WTC11 (cell line): Measurements from ENCODE around the gene SURF2.

Experiments used
- CREM ChIP-seq: sonication (generic); formaldehyde crosslinking; IDR thresholded peaks from 2 replicates; pipeline ENCODE4 v1.8.1; 2022; ENCODE audit warnings: mild to moderate bottlenecking, missing genetic modification reagents, moderate library complexity
- ETV6 ChIP-seq: sonication (generic); formaldehyde crosslinking; IDR thresholded peaks from 2 replicates; pipeline ENCODE4 v1.8.1; 2022; ENCODE audit warnings: mild to moderate bottlenecking, missing genetic modification reagents
- FOXJ3 ChIP-seq: sonication (generic); formaldehyde crosslinking; IDR thresholded peaks from 2 replicates; pipeline ENCODE4 v1.9.0; 2021; ENCODE audit warnings: missing genetic modification reagents, mild to moderate bottlenecking, borderline replicate concordance
- FOXP1 ChIP-seq: sonication (generic); formaldehyde crosslinking; IDR thresholded peaks from 2 replicates; pipeline ENCODE4 v1.8.0; 2022; ENCODE audit warnings: missing genetic modification reagents, mild to moderate bottlenecking, moderate library complexity, borderline replicate concordance
- NFE2L1 ChIP-seq: sonication (generic); formaldehyde crosslinking; IDR thresholded peaks from 2 replicates; pipeline ENCODE4 v1.8.1; 2023; ENCODE audit warnings: missing genetic modification reagents
- TF ChIP-seq, protein P1 (sequence below): fragments of 200-600 bp; IDR thresholded peaks from 2 replicates; pipeline ENCODE4 v1.8.0; 2022; ENCODE audit warnings: antibody characterized with exemption
- TF ChIP-seq, protein P2 (sequence below): sonication (generic); formaldehyde crosslinking; IDR thresholded peaks from 2 replicates; pipeline ENCODE4 v1.8.1; 2022; ENCODE audit warnings: mild to moderate bottlenecking, moderate library complexity, missing genetic modification reagents
- TF ChIP-seq, protein P3 (sequence below): sonication (generic); formaldehyde crosslinking; IDR thresholded peaks from 2 replicates; pipeline ENCODE4 v1.8.0; 2022; ENCODE audit warnings: mild to moderate bottlenecking, missing genetic modification reagents
- TF ChIP-seq, protein P4 (sequence below): sonication (generic); formaldehyde crosslinking; IDR thresholded peaks from 2 replicates; pipeline ENCODE4 v1.8.0; 2023; ENCODE audit warnings: missing genetic modification reagents, mild to moderate bottlenecking, borderline replicate concordance
- TF ChIP-seq, protein P5 (sequence below): sonication (generic); formaldehyde crosslinking; IDR thresholded peaks from 2 replicates; pipeline ENCODE4 v1.8.0; 2022; ENCODE audit warnings: missing genetic modification reagents
- TF ChIP-seq, protein P6 (sequence below): sonication (generic); formaldehyde crosslinking; conservative IDR thresholded peaks from 2 replicates; pipeline ENCODE4 v1.8.1; 2022; ENCODE audit warnings: mild to moderate bottlenecking, missing genetic modification reagents

DNA sequence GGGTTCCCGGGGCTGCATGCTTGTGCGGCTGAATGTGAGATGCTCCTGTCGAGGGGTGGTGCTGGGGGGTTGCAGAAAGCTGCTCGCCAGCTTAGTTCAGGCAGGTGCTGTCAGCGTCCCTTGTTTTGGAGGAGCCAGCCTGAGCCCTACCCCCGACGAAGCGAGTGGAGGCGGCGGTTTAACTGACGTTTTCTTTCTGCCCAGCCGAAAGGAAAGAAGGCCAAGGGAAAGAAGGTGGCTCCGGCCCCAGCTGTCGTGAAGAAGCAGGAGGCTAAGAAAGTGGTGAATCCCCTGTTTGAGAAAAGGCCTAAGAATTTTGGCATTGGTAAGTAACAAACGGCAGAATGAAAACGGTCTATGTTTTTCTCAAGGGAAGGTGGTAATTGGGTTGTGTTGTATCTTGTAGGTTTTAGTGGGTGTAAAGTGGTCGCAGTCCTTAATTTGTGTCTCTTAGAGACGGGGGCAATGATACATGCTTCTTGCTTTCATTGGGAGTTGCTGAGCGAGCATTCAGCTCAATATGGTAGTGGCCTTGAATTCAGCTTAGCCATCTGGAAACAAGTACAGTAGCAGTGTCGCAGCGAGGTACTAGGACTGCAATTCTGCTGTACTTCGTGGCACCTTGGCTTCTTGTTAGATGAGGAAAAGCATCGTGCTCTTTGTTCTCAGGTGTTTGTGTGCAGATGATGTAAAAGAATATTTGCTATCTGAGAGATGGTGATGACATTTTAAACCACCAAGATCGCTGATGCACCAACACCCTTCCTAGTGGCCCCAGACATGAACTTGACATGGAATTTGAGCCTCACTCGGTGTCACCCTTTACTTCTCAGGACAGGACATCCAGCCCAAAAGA lies 7.4 kb upstream of the SURF2 start:
- TF ChIP-seq, protein P1, sequence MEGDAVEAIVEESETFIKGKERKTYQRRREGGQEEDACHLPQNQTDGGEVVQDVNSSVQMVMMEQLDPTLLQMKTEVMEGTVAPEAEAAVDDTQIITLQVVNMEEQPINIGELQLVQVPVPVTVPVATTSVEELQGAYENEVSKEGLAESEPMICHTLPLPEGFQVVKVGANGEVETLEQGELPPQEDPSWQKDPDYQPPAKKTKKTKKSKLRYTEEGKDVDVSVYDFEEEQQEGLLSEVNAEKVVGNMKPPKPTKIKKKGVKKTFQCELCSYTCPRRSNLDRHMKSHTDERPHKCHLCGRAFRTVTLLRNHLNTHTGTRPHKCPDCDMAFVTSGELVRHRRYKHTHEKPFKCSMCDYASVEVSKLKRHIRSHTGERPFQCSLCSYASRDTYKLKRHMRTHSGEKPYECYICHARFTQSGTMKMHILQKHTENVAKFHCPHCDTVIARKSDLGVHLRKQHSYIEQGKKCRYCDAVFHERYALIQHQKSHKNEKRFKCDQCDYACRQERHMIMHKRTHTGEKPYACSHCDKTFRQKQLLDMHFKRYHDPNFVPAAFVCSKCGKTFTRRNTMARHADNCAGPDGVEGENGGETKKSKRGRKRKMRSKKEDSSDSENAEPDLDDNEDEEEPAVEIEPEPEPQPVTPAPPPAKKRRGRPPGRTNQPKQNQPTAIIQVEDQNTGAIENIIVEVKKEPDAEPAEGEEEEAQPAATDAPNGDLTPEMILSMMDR, result no peak
- TF ChIP-seq, protein P2, sequence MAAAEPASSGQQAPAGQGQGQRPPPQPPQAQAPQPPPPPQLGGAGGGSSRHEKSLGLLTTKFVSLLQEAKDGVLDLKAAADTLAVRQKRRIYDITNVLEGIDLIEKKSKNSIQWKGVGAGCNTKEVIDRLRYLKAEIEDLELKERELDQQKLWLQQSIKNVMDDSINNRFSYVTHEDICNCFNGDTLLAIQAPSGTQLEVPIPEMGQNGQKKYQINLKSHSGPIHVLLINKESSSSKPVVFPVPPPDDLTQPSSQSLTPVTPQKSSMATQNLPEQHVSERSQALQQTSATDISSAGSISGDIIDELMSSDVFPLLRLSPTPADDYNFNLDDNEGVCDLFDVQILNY (CRISPR knock-in tag), result no peak
- no peak for TF ChIP-seq FOXP1 (CRISPR knock-in tag)
- TF ChIP-seq NFE2L1 (CRISPR knock-in tag), result no peak; the same call in 1 of the 2 replicates
- TF ChIP-seq, protein P3, sequence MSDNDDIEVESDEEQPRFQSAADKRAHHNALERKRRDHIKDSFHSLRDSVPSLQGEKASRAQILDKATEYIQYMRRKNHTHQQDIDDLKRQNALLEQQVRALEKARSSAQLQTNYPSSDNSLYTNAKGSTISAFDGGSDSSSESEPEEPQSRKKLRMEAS (CRISPR knock-in tag), result no peak
- TF ChIP-seq CREM (CRISPR knock-in tag), result no peak
- no peak for TF ChIP-seq ETV6 (CRISPR knock-in tag)
- TF ChIP-seq, protein P4, sequence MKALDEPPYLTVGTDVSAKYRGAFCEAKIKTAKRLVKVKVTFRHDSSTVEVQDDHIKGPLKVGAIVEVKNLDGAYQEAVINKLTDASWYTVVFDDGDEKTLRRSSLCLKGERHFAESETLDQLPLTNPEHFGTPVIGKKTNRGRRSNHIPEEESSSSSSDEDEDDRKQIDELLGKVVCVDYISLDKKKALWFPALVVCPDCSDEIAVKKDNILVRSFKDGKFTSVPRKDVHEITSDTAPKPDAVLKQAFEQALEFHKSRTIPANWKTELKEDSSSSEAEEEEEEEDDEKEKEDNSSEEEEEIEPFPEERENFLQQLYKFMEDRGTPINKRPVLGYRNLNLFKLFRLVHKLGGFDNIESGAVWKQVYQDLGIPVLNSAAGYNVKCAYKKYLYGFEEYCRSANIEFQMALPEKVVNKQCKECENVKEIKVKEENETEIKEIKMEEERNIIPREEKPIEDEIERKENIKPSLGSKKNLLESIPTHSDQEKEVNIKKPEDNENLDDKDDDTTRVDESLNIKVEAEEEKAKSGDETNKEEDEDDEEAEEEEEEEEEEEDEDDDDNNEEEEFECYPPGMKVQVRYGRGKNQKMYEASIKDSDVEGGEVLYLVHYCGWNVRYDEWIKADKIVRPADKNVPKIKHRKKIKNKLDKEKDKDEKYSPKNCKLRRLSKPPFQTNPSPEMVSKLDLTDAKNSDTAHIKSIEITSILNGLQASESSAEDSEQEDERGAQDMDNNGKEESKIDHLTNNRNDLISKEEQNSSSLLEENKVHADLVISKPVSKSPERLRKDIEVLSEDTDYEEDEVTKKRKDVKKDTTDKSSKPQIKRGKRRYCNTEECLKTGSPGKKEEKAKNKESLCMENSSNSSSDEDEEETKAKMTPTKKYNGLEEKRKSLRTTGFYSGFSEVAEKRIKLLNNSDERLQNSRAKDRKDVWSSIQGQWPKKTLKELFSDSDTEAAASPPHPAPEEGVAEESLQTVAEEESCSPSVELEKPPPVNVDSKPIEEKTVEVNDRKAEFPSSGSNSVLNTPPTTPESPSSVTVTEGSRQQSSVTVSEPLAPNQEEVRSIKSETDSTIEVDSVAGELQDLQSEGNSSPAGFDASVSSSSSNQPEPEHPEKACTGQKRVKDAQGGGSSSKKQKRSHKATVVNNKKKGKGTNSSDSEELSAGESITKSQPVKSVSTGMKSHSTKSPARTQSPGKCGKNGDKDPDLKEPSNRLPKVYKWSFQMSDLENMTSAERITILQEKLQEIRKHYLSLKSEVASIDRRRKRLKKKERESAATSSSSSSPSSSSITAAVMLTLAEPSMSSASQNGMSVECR (CRISPR knock-in tag), result peak; percentile 15; the same call in 1 of the 2 replicates
- TF ChIP-seq, protein P5, sequence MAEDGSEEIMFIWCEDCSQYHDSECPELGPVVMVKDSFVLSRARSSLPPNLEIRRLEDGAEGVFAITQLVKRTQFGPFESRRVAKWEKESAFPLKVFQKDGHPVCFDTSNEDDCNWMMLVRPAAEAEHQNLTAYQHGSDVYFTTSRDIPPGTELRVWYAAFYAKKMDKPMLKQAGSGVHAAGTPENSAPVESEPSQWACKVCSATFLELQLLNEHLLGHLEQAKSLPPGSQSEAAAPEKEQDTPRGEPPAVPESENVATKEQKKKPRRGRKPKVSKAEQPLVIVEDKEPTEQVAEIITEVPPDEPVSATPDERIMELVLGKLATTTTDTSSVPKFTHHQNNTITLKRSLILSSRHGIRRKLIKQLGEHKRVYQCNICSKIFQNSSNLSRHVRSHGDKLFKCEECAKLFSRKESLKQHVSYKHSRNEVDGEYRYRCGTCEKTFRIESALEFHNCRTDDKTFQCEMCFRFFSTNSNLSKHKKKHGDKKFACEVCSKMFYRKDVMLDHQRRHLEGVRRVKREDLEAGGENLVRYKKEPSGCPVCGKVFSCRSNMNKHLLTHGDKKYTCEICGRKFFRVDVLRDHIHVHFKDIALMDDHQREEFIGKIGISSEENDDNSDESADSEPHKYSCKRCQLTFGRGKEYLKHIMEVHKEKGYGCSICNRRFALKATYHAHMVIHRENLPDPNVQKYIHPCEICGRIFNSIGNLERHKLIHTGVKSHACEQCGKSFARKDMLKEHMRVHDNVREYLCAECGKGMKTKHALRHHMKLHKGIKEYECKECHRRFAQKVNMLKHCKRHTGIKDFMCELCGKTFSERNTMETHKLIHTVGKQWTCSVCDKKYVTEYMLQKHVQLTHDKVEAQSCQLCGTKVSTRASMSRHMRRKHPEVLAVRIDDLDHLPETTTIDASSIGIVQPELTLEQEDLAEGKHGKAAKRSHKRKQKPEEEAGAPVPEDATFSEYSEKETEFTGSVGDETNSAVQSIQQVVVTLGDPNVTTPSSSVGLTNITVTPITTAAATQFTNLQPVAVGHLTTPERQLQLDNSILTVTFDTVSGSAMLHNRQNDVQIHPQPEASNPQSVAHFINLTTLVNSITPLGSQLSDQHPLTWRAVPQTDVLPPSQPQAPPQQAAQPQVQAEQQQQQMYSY (CRISPR knock-in tag), result no peak
- TF ChIP-seq FOXJ3 (CRISPR knock-in tag), result no peak
- TF ChIP-seq, protein P6, sequence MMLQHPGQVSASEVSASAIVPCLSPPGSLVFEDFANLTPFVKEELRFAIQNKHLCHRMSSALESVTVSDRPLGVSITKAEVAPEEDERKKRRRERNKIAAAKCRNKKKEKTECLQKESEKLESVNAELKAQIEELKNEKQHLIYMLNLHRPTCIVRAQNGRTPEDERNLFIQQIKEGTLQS (CRISPR knock-in tag), result no peak
